Choroid plexus epithelial cell (primary cell): ENCODE results near the gene MPZL1.

ENCODE experiments used
- DNase-seq: peaks from one replicate; pipeline ENCODE4 v3.0.0-alpha.2; 2010; ENCODE audit warnings: low read depth
- H3K4me3 ChIP-seq: 2 replicates; pipeline ENCODE4 v1.5.1; 2011; ENCODE audit warnings: low read depth, mild to moderate bottlenecking, control low read depth, low read length, moderate library complexity
- CTCF ChIP-seq: conservative IDR thresholded peaks from 2 replicates; pipeline ENCODE4 v1.5.1; 2011; ENCODE audit warnings: low read depth, mild to moderate bottlenecking, control low read depth, inconsistent platforms, low read length, moderate library complexity

The MPZL1 gene

GRCh38 chr1:167708940-167709389 lies 12.8 kb upstream of the MPZL1 start:
- no peak for TF ChIP-seq CTCF
- H3K4me3 ChIP-seq = no peak overlapping the region
- no peak for DNase-seq

- TF ChIP-seq CTCF = no peak
- no peak overlapping the region for H3K4me3 ChIP-seq
- peak; percentile 65 for DNase-seq
Observed at GRCh38 chr1:167710836-167711235, 10.9 kb upstream of the MPZL1 start.

DNA sequence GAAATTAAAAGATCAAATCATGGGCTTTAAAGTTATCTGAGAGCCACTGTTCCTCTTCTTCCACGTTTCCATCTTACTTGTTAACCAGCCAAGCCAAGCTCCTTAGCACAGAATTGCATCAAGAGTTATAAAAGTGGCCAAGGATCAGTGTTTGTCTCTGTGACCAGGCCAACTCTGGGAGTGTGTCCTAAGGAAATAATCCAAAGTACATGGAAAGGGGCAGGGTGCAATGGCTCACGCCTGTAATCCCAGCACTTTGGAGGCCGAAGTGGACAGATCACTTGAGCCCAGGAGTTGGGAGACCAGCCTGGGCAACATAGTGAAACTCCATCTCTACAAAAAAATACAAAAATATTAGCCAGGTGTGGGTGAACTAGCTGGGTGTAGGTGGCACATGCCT lies 10.0 kb upstream of the MPZL1 start:
- DNase-seq = no peak

GRCh38 chr1:167713330-167714081 lies 8.3 kb upstream of the MPZL1 start:
- peak overlapping the region; percentile 89 for H3K4me3 ChIP-seq
- DNase-seq = peak; percentile 61
- no peak for TF ChIP-seq CTCF

More for the DNA sequence above, 10.0 kb upstream of the MPZL1 start:
- no peak overlapping the region for H3K4me3 ChIP-seq
- TF ChIP-seq CTCF = no peak

- peak overlapping the region; percentile 89 for H3K4me3 ChIP-seq
- DNase-seq = no peak
- no peak for TF ChIP-seq CTCF
Observed at GRCh38 chr1:167714098-167714438, 7.7 kb upstream of the MPZL1 start.

DNA sequence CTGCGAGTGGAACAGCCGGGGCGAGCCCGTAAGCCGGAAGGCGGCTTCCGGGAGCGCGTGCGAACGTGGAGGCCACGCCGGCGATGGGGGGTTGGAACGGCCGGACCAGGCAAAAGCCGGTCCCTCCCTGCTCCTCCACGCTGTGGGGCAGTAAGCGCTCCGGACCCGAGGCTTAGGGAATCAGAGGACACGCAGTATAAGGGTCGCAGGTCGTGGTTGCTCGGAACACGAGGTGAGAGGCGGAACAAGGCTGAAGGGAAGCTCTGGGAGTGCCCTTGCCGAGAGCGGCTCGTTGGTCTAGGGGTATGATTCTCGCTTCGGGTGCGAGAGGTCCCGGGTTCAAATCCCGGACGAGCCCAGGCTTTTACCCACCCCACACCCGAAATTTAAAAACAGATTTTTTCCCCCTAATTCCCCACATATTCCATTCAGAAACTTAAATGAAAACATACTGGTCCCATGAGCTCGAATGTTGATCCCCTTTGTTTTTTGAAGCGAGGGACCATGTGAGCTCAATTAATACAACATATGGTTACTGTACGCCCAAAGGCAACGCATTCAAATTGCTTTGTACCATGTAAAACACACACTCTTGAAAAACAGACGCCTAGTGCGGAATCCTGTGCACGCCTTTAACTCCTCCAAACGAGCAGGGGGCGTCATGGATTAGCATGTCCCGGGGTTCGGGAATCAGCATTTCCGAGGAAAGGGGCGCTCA lies 7.2 kb upstream of the MPZL1 start:
- peak; percentile 90 for DNase-seq
- TF ChIP-seq CTCF = peak; percentile 35
- peak overlapping the region; percentile 89 for H3K4me3 ChIP-seq
